Left renal pelvis (tissue), 4 donors: Measurements from ENCODE around the gene NPC1L1. TPM values are rescaled to one million over a fixed set of nuclear protein-coding genes. Genes with fewer than 3 reads are reported as not detected.

Experiments
- DNase-seq, 4 donors: peaks; one replicate each; pipeline ENCODE4 v3.0.0-alpha.2; 2013; ENCODE audit warnings: low read depth in 4 of 4, low spot score in 3 of 4
- polyA plus RNA-seq, 4 donors: library from polyadenylated mRNA; unstranded; fragments of 120-200 nt; gene quantifications; one replicate each; pipeline ENCODE4 v1.2.1, GENCODE V29; 2013; ENCODE audit not compliant: insufficient read length in 4 of 4

NPC1L1 gene
- polyA plus RNA-seq, 4 donors: 0.15 to 3.2 (median 2.3) TPM

DNA sequence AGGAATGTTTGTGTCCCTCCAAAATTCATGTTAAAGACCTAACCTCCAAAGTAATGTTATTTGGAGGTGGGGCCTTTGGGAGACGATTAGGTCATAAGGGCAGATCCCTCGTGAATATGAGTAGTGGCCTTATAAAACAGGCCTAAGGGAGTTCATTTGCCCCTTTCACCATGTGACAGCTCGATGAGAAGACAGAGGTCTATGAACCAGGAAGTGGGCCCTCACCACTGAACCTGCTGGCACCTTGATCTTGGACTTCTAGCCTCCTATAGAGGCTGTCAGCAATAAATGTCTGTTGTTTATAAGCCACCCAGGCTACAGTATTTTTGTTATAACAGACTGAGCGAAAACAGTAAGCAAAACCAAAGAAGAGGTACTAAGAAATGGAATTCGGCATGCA is 64.8 kb downstream of the NPC1L1 start:
- no peak for DNase-seq

DNA sequence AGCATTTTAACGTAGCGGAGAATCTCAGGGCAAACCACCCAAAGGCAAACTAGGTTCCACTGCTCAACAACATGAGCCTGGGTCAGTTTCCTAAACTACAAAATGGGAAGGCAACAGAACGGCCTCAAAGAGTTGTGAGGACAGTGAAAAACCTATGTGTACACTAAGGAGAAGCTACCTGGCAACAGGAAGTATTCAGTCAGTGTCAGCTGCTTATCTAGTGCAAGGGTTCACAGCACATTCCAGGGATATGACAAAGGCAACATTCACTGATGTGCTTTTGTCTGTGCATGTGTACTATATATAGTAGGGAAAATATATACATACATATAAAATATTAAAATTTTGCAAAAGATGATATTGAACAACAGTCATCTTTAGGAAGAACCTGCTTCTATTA is 67.8 kb downstream of the NPC1L1 start:
- DNase-seq: no peak

DNA sequence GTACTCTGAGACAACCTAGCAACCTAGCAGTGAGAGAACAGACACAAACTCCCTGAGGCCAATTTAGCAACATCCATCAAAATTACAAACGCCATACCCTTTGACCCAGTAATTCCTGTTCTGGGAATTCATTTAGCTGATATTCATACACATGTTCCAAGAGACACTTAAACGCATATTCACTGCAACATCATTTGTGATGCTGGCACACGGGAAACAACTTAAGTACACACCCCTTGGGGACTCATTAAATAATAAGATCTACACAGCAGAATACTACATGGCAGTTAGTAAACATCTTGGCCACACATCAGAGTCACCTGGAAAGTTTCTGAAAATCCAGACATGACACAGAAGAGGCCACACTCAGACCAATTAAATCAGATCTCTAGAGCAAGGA is 68.3 kb downstream of the NPC1L1 start:
- DNase-seq: no peak

DNA sequence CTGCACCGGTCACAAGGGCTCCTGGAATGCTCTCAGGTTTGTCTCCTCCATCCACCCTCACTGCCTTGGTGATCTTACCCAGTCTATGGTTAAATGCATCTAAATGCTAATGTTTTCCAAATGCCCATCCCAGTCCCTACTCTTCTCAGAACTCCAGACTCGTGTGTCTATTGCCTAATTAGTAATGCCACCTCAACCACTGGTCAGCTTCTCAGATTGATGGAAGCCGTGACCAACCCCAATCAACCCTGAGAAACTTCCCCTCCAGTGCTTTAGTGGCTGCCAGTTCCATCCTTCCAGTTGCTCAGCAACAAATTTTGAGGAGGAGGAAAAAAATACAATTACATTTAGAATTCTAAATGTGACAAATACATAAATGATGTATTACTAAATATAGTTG is 69.3 kb downstream of the NPC1L1 start:
- DNase-seq: no peak

DNA sequence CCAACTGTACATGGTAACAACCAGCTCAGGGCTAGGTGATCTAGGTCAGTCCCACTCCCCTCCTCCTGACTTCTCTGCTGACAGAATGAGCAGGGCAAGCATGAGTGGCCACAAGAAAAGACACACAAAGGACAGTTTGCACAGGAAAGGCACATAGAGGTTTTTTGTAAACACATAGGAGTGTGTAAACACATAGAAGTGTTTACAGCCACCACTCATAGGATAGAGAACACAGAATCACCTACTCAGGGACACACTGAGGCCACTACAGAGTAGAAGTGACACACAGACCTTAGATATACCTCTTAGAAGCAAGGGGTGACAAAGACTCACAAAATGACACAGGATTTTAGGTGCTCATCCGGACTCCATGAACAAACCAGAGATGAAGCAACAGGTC is 69.7 kb downstream of the NPC1L1 start:
- DNase-seq: no peak

DNA sequence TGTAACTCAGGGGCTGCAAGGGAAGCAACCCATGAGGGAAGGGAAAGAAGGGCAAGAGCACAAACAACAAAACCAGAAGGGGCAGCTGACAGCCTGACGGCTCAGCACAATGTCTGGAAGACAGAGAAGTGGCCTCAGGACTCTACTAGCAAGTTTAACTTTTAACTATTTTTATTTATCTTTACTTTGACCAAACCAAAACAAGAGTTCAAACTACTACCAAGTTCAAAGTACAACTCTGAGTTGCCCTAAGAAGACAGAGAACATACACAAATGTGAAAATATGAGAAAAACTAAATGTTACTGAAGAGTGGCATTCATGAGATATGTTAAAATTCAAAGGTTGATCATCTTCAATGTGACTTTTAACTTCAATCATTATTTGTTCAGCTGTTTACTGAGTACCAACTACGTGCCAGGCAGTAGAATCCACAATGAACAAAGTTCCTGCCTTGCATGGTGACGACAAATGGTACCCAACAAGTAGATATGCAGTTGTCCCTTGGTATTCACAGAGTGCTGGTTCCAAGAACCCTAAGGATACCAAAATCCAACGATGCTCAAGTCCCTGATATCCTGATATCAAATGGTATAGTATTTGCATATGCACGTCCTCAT is 70.4 kb downstream of the NPC1L1 start:
- no peak for DNase-seq

DNA sequence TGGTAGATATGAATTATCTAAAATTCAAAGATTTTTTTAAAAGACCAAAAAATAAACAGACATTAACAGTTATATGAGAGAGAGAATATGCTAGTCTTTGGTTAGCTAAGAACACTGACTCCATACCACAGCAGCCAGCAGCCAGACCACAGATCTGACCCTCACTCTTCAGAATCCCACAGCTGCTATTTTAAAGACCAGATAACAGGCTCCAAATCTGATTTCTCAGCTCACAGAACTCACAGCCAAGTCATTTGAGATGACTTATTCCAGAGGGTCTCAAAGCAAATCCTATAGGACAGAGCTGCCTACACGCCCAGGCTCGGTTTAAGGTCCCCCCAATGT is 71.0 kb downstream of the NPC1L1 start:
- DNase-seq: no peak

DNA sequence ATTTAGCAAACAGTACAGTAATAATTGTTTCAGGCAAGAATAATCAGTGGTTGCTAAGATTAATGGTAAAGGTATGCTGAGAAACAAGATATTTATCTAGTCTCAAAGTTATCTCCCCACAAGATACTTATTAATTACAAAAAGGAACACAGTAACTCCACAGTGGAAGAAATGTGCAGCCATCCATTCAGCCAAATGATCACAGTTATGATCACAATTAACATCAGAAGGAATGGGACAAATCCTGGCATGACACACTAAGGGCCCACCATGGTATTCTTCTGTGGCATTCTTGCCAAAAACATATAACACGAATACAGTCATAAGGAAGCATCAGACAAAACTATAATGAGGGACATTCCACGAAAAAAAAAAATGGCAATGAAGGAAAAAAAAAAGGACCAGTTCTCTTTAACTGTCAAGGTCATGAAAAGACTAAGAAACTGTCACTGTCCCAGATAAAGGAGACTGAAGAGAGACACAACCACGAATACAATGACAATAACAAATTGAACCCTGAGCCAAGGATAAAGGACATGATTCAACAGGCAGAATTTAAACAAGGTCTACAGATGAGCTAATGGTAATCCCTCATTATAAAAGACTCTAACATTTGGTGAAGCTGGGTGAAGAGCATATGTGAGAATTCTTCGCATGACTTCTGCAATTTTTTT is 71.5 kb downstream of the NPC1L1 start:
- no peak for DNase-seq

DNA sequence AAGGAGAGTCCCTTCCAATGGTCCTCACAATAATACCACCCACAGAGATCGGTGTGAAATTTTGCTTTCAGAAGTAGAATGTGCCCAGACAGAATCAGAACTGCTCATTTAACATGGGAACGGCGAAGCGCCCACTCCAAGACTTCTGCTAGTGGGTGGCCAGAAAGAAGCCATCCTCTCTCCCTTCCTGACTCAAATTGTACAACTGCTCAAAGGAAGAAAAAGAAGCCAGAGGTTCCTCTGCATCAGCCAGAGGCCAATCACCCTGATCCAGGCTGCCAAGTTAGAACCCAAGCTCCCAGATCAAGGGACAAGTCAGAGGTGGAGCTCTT is 73.9 kb downstream of the NPC1L1 start:
- DNase-seq: no peak

DNA sequence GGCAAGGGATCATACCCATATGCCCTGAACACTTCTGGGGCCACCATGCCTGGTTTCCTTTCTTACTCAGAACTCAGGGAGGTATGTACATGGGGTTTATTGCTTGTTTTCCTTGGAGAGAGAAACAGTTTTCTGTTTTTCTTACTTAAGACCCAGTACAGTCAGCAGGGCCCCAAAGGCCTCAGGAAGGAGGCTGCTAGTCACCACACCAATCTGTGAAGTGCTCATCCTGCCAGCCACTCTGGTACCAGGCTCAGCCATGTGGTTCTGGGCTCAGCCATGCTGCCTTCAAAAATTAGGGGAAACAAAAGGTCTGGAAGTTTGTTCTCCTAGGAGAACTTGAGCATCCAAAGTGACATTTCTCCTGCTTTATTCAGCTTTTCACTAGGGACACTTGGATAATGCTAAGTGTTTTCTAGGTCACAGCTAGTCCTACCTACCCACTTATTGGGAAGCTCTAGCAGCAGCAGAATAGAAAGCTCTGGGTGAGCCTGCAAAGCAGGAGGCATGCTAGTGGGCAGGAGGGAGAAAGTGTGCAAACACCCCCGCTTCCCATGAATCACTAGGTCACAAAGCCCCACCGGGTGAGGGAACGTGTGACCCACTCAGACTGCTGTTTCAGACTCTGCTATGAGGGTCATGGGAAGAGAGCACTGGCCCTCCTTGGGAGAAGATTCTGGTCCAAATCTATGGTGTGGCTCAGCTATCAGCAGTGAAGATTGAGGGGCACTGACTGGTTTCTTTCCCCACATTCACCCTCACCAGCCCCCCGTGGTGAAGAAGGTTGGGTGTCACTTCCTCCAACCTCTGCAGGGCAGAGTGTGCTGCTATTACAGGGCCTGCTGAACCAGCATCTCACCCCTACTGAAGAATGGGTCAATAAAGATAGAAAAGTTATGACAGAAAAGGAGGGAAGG is 74.6 kb downstream of the NPC1L1 start:
- DNase-seq: no peak

DNA sequence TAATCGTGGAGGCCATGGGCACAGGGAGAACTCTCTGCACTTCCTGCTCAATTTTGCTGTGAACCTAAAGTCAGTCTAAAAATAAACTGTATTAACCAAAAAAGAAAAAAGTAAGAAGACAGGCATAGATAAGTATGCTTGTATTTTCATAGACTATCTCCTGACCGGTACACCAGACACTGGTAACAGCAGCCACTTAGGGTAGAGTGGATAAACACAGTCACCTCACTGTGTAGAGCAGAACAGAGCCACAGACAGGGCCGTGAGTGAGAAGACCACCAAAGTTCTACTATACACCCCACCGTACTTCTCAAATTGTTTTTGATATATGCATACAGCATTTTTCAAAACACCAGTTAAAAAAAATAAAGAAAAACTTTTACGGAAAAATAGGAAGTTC is 75.6 kb downstream of the NPC1L1 start:
- no peak for DNase-seq

DNA sequence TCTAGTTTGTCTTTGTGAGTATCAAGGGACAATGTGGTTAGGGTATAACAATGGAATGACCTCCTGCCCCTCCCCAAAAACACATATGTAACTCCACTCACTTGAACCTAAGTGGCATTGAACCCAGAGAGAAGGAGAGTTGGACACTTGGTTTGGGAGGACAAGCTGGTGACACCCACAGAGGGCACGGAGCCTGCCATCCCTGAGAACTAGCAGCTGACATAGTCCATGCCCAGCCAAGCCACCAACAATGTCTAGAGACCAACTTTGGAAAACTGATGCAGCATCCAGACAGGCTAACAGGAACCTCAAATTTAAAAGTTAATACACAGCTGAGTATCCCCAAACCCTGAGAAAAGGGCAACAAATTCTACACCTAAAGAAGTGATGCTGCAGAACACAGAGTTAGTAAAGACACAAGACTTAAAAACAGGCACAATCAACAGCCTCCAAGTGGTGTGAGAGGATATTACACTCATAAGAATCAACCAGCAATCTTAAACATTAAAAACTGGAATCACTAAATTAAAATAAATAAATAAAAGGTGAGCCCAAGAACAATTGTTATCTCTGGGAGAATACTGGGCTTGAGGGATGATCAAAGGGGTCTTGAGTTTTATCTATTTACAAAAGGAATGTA is 77.8 kb downstream of the NPC1L1 start:
- no peak for DNase-seq

Other genes starting within 250 kb of the NPC1L1 start
- gene CAMK2B, start 215.7 kb downstream of the NPC1L1 start, polyA plus RNA-seq: 1 to 10 TPM; 1.6 to 3.2 (median 2.9) TPM
- gene NUDCD3, start 50.7 kb downstream of the NPC1L1 start, polyA plus RNA-seq: 10 to 100 TPM; 71.0 to 90.3 (median 87.6) TPM
- 100 to 1,000 TPM in 1 of 4 donors, 10 to 100 TPM in 3; 59.3 to 135 (median 79.2) TPM for gene DDX56, start 32.6 kb upstream of the NPC1L1 start, polyA plus RNA-seq
- gene TMED4, start 40.9 kb upstream of the NPC1L1 start, polyA plus RNA-seq: 100 to 1,000 TPM; 120 to 164 (median 136) TPM
- gene OGDH, start 65.3 kb upstream of the NPC1L1 start, polyA plus RNA-seq: 10 to 100 TPM; 51.3 to 91.5 (median 88.8) TPM
- gene ZMIZ2, start 207.5 kb upstream of the NPC1L1 start, polyA plus RNA-seq: 100 to 1,000 TPM in 1 of 4 donors, 10 to 100 TPM in 3; 47.2 to 101 (median 58.3) TPM